NCI-H1417 treated with DMSO at 0.1 percent for 48 hours (cell line): ENCODE data around the gene STXBP6.

Experiments used
- DNase-seq: peaks from one replicate; lab custom pipeline; 2025; lab: John Stamatoyannopoulos, UW

STXBP6 gene

DNA sequence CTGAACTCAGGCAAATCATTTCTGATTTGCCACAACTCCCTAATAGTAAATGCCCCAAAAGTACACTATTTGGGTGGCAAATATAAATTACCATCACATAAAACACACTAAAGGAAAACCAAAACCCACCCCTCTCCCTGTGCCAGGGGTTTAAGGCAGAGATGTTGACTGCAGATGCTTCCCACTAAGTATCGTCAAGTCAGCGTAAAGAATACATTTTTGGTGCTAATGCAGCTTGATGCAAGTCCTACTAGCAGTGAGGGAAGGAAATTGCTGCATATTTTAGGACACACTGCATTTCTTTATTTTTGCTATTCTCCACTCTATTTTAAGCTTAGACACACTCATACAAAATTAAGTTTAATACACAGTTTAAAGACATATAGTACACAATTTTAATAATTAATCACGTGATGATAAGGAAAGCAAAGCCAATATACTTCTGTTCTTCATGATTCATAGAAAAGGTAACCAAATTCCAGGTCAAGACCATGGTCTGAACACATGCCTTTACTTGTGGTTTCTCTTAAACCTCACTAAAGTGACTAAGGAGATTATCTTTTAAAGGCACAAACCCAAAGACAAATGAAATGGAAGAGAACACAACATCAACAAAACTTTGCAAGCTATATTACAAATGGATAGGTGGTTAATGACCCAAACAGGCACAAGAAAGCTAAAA, 162.2 kb downstream of the STXBP6 start:
- no peak for DNase-seq

DNA sequence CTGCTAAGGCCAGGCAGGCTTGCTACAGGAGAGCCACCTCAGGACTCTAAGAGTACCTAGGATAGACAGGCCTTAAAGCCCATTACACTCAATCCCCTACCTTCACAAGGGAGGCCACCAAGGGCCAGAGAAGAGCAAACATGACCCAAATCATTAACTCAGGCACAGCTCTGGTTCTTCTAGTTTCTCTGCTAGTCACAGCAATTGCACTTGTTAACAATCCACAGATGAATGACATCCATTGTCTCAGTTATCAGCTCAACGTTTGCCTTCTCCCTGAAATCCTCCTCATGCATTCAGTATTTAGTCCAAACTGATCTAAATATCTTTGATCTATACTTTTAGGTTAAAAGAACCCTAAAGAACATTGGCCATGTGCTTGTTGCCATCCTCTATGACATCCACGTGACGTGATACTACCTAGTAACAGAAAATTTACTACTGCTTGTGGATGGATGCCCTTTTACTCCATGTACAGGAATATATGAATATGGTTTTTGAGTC, 164.5 kb downstream of the STXBP6 start:
- DNase-seq: no peak

DNA sequence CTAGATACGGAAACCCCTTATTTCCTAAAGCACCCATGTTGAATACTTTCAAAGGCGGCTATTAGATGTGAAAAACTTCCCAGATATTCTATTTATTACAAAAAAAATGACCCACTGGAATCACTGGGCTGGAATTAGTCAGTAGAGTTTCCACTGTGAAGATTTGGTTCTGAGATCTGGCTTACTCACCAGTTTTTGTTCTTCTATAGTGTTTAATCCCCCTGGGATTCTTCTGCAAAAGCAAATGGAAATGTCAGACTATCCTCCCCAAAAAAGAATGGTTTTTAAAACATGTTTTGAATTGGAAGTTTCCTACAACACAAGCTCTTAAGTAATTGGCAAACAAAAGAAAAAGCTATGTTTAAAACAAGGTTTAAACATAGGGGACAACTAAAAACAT, 166.4 kb downstream of the STXBP6 start:
- DNase-seq: no peak

DNA sequence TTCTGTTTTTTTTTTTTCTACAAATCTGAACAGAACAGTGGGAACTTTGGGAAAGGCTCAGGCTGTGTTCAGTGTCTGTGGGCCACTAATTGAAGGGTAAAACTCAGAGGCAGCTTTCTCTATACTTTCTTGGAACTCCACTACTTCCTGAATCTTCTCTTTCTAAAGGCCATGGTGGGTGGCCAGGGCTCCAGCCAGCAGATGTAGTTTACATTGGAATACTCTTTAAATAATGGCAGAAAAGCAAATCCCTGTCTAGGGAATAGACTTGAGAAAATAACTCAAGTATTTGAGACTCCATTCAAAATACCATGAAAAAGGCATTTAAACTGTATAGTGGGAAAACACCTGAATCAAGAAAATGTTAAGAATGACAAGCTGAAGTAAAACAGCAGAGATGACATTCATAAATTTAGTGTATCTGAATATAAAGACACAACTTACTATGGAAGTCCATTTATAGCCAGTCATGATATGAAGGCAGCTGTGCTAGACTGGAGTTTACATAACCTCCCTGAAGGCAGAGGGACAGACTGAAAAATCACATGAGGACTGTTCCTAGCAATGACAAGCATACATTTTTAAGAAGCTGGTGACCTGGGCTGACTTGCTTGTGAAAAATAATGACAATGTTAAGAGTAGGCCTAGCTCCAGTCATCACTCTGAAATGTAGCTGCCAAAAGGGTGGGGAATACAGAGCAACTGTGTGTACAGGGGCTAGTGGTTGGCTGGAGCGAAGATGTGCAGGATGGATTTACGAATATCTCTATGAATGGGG, 168.6 kb downstream of the STXBP6 start:
- no peak for DNase-seq

DNA sequence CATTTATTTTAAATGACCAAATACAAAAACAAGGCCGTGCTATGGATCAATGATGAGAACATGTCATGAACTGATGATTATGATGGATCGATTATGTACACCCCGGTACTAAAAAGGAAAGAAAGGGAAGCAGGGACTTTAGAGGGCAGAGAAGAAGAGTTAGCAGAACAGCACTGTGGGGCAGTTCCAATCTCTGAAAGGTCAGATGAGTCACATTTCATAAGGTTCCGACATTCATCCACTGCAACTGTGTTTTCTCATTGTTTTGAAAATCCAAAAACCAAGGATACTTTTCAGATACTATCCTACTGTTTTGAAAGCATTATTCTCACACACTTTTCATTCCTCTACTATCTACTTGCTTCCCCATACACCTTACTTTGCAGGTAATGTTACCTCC, 169.3 kb downstream of the STXBP6 start:
- no peak for DNase-seq

DNA sequence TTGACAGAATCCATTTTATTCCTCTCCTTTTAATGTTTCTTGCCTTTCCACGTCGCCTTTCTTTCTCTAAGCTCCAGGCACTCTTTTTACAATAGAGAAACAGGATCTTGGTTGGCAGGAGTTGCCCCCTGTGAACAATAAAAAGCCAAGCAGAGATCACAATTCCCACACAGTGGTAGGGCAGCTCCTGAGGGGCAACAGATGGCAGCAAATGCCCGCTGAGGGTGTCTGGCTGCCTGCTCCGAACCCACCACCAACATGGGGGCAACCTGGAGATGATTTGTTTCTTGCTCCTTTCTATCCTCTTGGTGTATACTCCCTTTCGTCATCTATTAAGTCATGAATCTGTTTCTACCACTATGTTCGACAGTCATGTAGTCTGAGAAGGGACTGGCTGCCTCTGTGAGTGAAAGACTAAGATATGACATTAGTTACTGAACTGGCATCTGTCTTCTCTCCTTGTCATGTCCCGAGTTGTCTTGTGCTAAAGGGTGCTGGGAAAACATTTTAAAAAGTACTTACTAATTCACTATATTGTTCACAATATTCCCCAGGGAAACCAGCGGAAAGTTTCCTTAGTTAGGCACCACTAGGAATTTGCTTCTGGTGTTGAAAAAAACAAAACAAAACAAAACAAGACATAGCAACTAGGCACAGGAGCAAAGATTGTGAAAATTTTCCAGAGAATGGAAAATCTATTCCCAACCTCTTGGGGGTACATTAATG, 170.1 kb downstream of the STXBP6 start:
- no peak for DNase-seq

DNA sequence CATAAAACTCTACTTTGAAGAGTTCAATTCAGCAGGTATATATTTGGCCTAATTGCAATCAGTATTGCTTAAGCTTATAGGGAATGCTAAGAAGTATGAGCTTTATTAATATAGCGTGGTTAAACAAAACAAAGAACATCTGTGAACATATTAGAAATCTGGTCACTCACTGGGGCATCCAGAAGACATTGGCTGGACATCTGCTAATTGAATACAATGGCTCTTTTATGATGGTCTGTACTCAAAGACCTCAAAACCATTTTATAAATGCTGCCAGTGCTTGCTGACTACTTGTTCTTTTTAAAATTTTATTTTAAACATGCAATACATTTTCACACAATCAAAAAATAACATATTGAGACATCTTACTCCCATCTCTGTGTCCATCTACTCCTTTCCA, 173.0 kb downstream of the STXBP6 start:
- DNase-seq: no peak

DNA sequence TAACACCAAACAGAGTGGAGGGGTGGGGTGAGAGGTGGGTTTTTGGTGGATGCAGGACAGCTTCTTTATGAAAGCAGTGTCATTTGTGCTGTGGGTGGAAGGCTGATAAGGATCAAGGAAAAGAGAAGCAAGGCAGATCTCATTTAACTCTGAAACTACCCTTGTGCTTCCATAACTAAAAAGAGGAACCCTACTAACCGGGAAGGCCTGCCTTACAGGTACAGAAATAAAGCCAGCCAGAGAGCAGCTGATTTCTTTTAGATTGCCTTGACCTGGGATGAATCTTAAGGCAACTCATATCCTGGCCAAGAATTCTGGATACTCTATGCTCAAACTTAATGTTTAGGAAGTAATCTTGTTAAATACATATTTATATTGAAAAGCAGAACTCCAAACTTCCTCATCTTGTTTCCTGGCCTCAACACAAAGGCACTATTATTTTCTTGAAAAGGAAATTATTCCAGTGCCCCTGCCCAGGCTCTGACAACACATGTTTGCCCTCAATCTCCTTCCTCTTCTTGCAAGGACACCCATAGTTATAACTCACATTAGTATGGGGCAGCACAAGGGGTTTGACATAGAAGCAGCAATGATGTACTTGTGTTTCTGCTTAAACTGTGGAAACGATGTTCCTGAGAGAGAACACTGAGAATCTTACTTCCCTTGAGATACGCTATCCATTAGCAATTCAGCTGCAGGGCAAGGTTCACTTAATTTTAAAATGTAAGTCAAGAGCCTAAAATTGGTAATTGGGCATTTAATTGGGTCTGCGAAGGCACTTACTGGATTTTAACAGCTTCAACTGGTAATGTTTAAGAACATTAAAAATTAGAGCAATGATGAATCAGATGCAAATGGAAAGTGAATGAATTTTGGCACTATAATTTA, 173.7 kb downstream of the STXBP6 start:
- no peak for DNase-seq

DNA sequence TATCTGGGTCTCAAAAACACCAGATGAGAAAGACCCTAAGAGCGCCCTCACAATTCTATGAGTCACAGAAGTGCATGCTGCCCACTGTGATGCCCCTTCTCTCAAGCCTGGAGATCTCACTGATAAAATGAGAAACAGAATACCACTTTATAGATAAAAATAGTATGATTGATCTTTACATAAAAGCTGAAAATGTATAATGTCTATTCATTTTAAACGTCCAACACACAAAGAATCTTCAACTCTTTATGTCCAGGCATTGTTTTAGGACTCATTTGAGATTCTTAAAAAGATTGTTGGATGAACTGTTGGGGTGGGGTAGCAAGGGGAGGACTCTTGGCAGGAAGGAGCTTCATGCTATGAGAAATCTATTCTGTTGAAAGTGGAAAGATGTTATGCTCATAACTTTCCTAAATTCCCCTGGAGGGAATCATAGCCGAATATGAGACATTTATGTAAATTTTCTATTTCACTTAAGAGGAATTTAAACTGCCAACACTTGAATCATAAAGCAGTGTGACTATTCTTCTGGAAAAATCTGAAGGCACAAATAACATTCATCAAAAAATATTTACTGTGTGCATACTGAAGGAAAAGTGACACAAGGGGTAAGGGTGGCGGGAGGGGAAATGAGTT, 174.6 kb downstream of the STXBP6 start:
- DNase-seq: no peak

DNA sequence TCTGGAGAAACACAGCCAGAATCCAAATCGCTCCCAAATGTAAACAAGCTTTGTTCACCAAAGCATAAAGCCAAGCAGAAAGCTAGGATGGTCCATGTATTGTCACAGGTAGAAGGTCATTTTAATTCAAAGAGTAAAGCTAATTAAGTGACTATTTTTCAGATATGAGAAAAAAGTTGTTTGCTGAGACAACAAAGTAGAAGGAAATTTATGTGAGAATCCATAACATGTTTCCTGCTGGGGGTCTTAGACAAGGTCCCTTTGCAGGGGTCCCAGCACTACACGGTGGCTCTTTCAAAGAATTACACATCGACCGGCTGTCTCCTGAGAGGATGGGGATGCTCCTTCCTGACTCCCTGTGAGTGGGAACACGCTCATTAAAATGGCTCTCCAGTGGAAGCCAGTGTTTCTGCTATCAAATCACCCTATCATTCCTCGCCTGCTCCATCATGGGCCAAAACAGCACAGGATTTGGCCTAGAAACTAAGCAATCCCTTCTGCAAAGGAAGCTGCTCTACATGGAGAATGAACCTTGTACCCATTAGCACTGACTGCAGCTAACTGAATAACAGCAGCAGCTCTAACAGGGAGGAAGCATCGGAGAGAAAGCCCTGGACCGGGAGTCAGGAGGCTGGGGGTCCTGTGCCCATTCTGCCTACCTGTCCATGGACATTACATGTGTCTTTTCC, 175.3 kb downstream of the STXBP6 start:
- DNase-seq: no peak

DNA sequence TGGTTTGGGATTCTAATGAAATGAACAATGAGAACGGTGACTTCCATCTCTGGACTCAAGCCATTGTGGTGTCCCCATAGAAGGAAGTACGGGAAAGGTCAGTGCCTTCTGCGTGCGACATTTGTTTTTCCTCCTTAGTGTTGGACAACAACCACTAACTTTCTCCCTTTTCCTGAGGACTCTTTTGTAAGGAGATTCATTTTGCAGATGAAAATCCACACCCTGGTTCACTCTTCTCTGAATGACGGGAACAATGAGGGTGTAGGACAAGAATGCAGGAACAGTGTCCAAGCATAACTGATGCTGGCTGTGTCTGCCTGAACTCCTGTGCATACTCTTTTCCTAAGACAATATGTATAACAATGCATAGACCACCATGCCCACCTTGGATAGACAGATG, 176.4 kb downstream of the STXBP6 start:
- DNase-seq: no peak

DNA sequence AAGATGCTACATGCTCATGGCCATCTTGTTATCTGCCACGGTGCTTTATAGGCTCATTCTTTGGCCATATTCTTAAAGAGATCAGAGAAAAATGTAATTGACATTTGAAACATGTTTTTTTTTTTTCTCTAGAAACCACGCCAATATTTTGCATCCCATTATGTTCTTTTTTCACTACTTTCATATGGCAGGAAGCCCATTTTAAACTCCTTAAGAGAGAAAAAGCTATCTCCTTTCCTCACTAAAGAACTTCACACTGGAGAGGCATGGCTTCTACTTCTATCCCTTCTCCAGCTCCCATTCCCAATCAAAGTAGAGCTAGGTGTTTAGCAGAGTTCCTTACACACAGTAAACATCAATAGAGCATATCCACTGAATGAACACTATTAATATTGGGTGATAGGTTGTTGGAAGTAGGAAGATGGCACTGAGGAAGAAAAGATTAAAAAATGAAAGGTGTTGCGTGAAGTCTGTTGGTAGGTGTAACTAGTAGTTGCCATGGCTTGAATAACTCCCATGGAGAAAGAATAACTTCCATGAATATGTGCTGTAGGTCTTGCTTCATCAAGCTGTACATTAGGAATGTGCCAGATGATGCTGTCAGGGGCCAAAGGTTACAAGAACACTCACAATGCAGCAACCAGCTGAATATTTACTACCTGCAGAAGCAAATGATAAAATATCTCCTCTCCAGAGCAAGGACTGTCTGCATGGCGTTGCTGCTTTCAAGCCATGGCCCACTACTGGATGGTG, 178.8 kb downstream of the STXBP6 start:
- no peak for DNase-seq

DNA sequence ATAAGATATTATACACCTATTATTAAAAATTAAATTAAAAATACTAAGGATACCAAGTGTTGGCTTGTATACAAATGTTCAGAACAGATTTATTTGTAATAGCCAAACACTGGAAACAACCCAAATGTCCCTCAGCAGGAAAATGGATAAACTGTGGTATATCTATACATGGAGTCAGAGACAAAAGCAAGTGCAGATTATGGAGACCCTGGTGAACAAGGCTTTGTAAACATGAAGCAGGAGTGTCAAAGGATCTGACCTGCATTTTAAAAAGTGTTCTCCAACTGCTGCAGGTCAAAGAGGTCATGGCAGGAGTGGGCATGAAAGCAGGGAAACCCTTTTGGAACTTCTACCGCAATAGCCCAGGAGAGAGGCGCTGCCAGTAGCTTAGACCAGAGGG, 181.6 kb downstream of the STXBP6 start:
- no peak for DNase-seq

DNA sequence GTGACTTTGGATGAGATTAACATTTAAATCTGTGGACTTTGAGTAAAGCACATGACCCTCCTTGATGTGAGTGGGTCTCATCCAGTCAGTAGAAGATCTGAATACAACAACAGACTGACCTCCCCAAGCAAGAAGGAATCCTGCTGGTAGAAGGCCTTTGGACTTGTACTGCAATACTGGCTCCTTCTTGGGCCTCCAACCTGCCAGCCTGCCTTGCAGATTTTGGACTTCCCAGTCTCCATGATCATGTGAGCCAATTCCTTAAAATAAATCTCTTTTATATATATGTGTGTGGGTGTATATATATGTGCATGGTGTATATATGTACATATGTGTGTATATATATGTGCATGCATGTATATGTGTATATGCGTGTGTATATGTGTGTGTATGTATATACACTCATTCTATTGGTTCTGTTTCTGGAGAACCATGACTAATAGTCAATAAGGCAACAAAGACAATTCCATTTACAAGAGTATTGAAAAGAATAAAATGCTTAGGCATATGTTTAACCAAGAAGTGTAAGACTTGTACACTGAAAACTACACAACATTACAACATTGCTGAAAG, 183.8 kb downstream of the STXBP6 start:
- no peak for DNase-seq

DNA sequence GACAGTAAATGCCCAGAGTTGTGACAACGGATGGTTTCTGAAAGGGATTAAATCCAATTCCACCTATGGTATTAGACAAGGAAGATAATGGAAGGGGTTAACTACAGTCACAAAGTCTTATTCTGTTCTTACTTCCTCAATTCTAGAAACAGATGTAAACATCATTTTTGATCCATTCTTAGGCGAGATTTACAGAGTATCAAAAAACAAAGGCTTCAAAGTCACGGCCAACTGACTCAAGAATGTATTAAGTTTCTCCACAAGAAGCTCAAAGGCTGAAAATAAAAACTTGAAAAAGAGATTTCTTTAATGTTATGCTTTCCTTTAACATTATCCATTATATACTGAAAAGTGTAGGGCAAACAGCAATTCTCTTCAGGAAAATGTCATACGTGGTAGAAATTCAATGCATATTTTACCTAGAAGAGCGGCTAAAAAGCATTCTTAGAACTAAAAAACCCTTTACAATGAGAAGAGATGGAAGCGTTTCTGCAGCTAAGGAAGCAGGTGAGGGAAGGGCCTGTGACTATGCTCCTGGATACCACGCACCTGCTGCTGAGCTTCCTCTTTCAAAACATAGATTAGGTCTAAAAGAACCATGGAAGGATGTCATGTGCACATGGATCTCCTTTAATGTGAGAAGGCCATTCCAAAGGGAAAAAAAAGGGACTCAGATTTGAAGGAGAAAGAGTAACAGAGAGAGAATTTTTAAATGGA, 185.8 kb downstream of the STXBP6 start:
- DNase-seq: no peak

DNA sequence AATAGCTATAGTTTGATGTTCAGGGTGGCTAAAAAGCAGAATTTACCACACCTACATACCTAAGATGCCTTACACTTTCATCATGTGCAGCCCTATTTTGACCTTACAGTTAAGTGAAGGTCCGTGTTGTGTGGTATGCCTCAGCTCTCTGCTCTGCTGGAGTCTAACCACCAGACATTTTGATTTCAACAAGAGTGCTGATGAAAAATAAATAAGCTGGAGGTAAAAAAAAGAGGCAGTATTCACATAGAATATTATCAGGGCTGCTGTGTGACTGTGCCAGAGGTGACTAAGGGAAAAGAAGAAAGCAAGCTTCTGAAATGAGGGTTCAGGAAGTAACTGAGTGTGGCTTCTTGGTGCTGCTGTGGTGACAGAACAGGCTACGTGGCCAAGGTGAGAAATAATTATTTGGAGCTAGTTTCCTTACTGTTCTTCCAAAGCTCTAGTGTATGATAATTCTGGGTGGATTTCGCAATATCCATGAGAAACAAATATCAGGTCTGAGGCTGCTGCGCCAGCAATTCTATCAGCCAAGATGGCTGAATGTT, 188.8 kb downstream of the STXBP6 start:
- no peak for DNase-seq

DNA sequence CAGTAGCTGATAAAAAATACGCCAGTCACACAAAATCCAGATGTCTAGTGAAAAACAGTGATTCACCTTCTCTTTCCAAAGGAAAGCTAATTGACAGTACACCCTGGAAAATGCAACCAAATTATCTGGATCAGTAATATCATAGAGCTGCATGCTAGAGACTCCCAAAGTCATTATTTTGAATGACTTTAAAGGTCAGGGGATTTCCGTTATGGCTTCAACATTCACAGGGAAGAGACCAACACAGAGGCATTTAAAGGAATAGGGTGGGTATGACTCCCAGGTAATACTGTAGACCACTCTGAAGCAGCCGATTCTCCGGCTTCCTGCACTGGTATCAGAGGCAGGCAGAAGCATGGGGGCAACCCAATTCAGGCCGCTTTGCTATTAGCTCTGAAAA, 190.4 kb downstream of the STXBP6 start:
- DNase-seq: no peak

DNA sequence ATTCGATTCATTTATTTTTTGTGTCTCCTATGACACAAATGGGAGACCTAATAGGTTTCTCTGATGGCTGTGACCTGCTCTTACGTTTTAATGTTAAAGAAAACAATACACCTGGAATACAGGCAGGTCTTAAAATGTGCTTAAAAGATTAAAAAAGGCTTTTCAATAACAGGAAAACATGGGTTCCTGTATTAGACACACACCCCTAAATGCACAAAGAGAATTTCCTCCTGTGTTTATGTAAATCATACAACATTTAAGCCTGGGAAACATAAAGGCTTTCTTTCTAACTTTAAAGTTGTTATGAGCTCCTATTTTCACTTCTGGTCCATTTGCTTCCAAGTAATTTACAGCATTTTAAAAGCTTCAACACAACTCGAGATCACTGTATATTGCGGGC, 191.3 kb downstream of the STXBP6 start:
- no peak for DNase-seq

DNA sequence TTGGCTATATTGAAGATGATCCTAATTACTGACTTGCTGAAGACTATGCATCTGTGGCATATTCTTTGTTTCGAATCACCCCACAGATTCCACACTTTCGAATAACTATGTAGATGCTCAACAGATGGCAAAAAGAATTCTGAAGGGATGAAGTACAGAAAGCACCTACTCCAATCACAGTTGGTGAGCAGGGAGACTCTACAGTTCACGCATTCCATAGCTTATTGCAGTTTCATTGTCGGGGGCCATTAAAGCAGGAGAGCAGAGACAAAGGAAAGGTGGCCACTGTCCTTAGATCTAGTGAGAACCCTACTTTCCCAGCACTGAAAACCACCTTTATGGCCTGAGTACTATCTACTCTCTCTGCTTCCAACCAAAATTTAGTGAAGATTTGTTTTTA, 191.9 kb downstream of the STXBP6 start:
- DNase-seq: no peak
